Kidney (tissue), 14 donors: ENCODE results near the gene RAD50. TPM values are rescaled to one million over a fixed set of nuclear protein-coding genes. Genes with fewer than 3 reads are reported as not detected.
"Not testable (repeated sequence)": the region's sequence is repeated elsewhere in the genome, so short reads cannot be mapped to it uniquely, and the experiment has no call there.

ENCODE experiments used
- DNase-seq, 5 donors: peaks; one replicate each; pipeline ENCODE4 v3.0.0-alpha.2; 2013 to 2020
- FAIRE-seq: peaks from 2 replicates; lab custom pipeline; 2012; peaks lifted over from hg19 to GRCh38; lab: Jason Lieb, UNC
- H3K27ac ChIP-seq, 2 donors: one replicate each; pipeline ENCODE4 v1.7.0; 2013; ENCODE audit warnings: low read depth in 2 of 2, low read length in 2 of 2, inconsistent platforms in 1 of 2
- H3K27me3 ChIP-seq: one replicate; pipeline ENCODE4 v1.7.1; 2013; ENCODE audit warnings: low read length, inconsistent platforms; ENCODE audit not compliant: control insufficient read depth, insufficient read depth
- H3K36me3 ChIP-seq, 3 donors: one replicate each; pipeline versions ENCODE4 v1.7.0 to v1.7.1; 2013; ENCODE audit warnings: low read length in 3 of 3, control low read depth in 1 of 3, inconsistent platforms in 1 of 3; ENCODE audit not compliant: insufficient read depth in 3 of 3, control insufficient read depth in 2 of 3
- H3K4me1 ChIP-seq, 3 donors: one replicate each; pipeline versions ENCODE4 v1.7.0 to v1.7.1; 2013; ENCODE audit warnings: low read length in 3 of 3, inconsistent platforms in 1 of 3, low read depth in 1 of 3; ENCODE audit not compliant: control insufficient read depth in 2 of 3, insufficient read depth in 2 of 3
- H3K4me3 ChIP-seq, 3 donors: one replicate each; pipeline versions ENCODE4 v1.7.0 to v1.8.1; 2013; ENCODE audit warnings: low read length in 3 of 3, control low read depth in 1 of 3, inconsistent platforms in 1 of 3
- H3K9ac ChIP-seq, 3 donors: one replicate each; pipeline versions ENCODE4 v1.7.0 to v1.7.1; 2013; ENCODE audit warnings: low read length in 3 of 3, control low read depth in 1 of 3, inconsistent platforms in 1 of 3
- H3K9me3 ChIP-seq, 3 donors: one replicate each; pipeline versions ENCODE4 v1.7.0 to v1.7.1; 2013; ENCODE audit warnings: low read length in 3 of 3, control low read depth in 1 of 3, inconsistent platforms in 1 of 3; ENCODE audit not compliant: control insufficient read depth in 2 of 3, insufficient read depth in 1 of 3
- CTCF ChIP-seq: IDR thresholded peaks from 3 replicates; pipeline ENCODE4 v1.5.1; 2012; ENCODE audit warnings: mild to moderate bottlenecking, moderate library complexity, borderline replicate concordance; ENCODE audit not compliant: insufficient read depth; ENCODE audit errors: extremely low read depth
- intact Hi-C: fragments of 100-400 bp; cut with DNase I; formaldehyde crosslinking; loops from one replicate; pipeline ENCODE4 v1.11.1; 2022
- polyA plus RNA-seq: library from polyadenylated mRNA; stranded (reverse); fragments of 350-450 nt; fragmentation: Illumina TruSeq; extraction: RNeasy Lipid Tissue Mini Kit (QIAGEN cat#74804); gene quantifications from one replicate; pipeline ENCODE4 v1.2.3, GENCODE V29; 2014; ENCODE audit warnings: low read depth, low replicate concordance; ENCODE audit not compliant: insufficient read depth
- total RNA-seq: library from RNA; stranded (reverse); fragmentation: NEBNext Ultra II Directional; extraction: Animal tissue kit (Norgen Biotek cat#: 25700); gene quantifications from one replicate; pipeline ENCODE4 v1.2.1, GENCODE V29; 2021
- donor health status: control.
- donor health status: control.
- donor health status: control.
- donor health status: control.
- donor health status: control.
- donor health status: DM: yes; HTN: yes; CAD: no.
- donor health status: Normal renal cell carcinoma (clear cell type).

RAD50 gene
- total and polyA plus RNA-seq, 2 donors from 2014 or later: 12.6 to 36.4 TPM

GRCh38 chr5:132576123-132576522, 19.3 kb downstream of the RAD50 start:
- Histone ChIP-seq H3K27me3 (no peaks in the 10 kb centered on the region), H3K27ac (no peak overlapping the region), H3K4me3 (no peak overlapping the region), H3K9me3 (no peaks in the 10 kb centered on the region), H3K4me1 (no peaks in the 10 kb centered on the region), H3K36me3 (peaks cover 3 to 14% (median 6%) of the 10 kb centered on the region in 3 donors), H3K9ac (no peak overlapping the region)
- DNase-seq: no peak
- intact Hi-C loops: no loop called here
- FAIRE-seq: no peak
- no peak for TF ChIP-seq CTCF

- not testable (repeated sequence) for FAIRE-seq
- H3K36me3 ChIP-seq: peaks cover 0 to 21% (median 0%) of the 10 kb centered on the region in 3 donors
These were observed 27.8 kb downstream of the RAD50 start for GRCh38 chr5:132584560-132584959.

GRCh38 chr5:132586063-132586462, 29.3 kb downstream of the RAD50 start:
- Histone ChIP-seq H3K36me3 (peaks cover 0 to 20% (median 0%) of the 10 kb centered on the region in 3 donors), H3K4me1 (no peaks in the 10 kb centered on the region), H3K9me3 (no peaks in the 10 kb centered on the region), H3K4me3 (no peak overlapping the region), H3K27ac (no peak overlapping the region), H3K27me3 (no peaks in the 10 kb centered on the region), H3K9ac (no peak overlapping the region)
- TF ChIP-seq CTCF: no peak
- no peak for DNase-seq
- intact Hi-C loops: no loop called here
- no peak for FAIRE-seq

More at GRCh38 chr5:132584560-132584959, 27.8 kb downstream of the RAD50 start:
- DNase-seq, H3K9me3 ChIP-seq, H3K27me3 ChIP-seq, H3K27ac ChIP-seq, H3K4me1 ChIP-seq, H3K4me3 ChIP-seq, H3K9ac ChIP-seq, intact Hi-C loops: not testable (repeated sequence)

GRCh38 chr5:132589467-132589866, 32.7 kb downstream of the RAD50 start:
- Histone ChIP-seq H3K9me3 (no peaks in the 10 kb centered on the region), H3K27me3 (no peaks in the 10 kb centered on the region), H3K9ac (no peak overlapping the region), H3K36me3 (peaks cover 0 to 11% (median 8%) of the 10 kb centered on the region in 3 donors), H3K4me1 (no peaks in the 10 kb centered on the region), H3K4me3 (no peak overlapping the region), H3K27ac (no peak overlapping the region)
- no peak for TF ChIP-seq CTCF
- FAIRE-seq: no peak
- DNase-seq: no peak
- intact Hi-C loops: no loop called here
